ENCODE data around the gene TMEM178B. TPM values are rescaled to one million over a fixed set of nuclear protein-coding genes. Genes with fewer than 3 reads are reported as not detected.

TMEM178B gene
- total and polyA plus RNA-seq, 8 donors = 0.42 to 3.0 (median 2.1) TPM

- Histone ChIP-seq H3K9me3 (no peaks in the 10 kb centered on the region), H3K4me3 (no peak overlapping the region), H3K27ac (no peak overlapping the region), H3K36me3 (no peaks in the 10 kb centered on the region), H3K4me1 (no peaks in the 10 kb centered on the region), H3K27me3 (no peaks in the 10 kb centered on the region)
- FAIRE-seq (no peak), DNase-seq (no peak), ATAC-seq (no peak)
- 64 to 92% methylated on average over 2 to 3 of the region's 3 CpGs for WGBS, 2 donors
- intact Hi-C loops (cut with DNase I) = no loop called here
- TF ChIP-seq, protein P1, sequence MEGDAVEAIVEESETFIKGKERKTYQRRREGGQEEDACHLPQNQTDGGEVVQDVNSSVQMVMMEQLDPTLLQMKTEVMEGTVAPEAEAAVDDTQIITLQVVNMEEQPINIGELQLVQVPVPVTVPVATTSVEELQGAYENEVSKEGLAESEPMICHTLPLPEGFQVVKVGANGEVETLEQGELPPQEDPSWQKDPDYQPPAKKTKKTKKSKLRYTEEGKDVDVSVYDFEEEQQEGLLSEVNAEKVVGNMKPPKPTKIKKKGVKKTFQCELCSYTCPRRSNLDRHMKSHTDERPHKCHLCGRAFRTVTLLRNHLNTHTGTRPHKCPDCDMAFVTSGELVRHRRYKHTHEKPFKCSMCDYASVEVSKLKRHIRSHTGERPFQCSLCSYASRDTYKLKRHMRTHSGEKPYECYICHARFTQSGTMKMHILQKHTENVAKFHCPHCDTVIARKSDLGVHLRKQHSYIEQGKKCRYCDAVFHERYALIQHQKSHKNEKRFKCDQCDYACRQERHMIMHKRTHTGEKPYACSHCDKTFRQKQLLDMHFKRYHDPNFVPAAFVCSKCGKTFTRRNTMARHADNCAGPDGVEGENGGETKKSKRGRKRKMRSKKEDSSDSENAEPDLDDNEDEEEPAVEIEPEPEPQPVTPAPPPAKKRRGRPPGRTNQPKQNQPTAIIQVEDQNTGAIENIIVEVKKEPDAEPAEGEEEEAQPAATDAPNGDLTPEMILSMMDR (IDR thresholded peaks at IDR 0.05) = no peak
These were observed 58.8 kb downstream of the TMEM178B start for GRCh38 chr7:141132671-141133070.

- intact Hi-C loops (cut with DNase I) = no loop called here
- Histone ChIP-seq H3K36me3 (no peaks in the 10 kb centered on the region), H3K27me3 (no peaks in the 10 kb centered on the region), H3K27ac (no peak overlapping the region), H3K4me1 (no peaks in the 10 kb centered on the region), H3K4me3 (no peak overlapping the region), H3K9me3 (no peaks in the 10 kb centered on the region)
- no peak for ATAC-seq
- no peak for DNase-seq
- TF ChIP-seq, protein P1 (IDR thresholded peaks at IDR 0.05) = no peak
- WGBS, 2 donors = 89 to 93% methylated on average over 1 of the region's 1 CpG
- no peak for FAIRE-seq
These were observed 59.8 kb downstream of the TMEM178B start for GRCh38 chr7:141133646-141134045.

DNA sequence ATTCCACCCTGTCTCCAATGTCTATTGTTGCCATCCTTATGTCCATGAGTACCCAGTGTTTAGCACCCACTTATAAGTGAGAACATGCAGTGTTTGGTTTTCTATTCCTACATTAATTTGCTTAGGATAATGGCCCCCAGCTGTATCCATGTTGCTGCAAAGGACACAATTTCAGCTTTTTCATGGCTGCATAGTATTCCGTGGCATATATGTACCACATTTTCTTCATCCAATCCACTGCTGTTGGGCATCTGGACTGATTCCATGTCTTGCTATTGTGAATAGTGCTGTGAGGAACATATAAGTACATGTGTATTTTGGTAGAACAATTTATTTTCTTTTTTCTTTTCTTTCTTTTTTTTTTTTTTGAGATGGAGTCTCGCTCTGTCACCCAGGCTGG, 68.2 kb downstream of the TMEM178B start:
- DNase-seq (no peak), FAIRE-seq (no peak), ATAC-seq (no peak)
- Histone ChIP-seq H3K9me3 (no peaks in the 10 kb centered on the region), H3K27ac (no peak overlapping the region), H3K27me3 (no peaks in the 10 kb centered on the region), H3K36me3 (no peaks in the 10 kb centered on the region), H3K4me1 (no peaks in the 10 kb centered on the region), H3K4me3 (no peak overlapping the region)
- TF ChIP-seq, protein P1 (IDR thresholded peaks at IDR 0.05) = no peak
- WGBS, 2 donors = 79 to 96% methylated on average over 2 of the region's 2 CpGs
- intact Hi-C loops (cut with DNase I) = no loop called here

DNA sequence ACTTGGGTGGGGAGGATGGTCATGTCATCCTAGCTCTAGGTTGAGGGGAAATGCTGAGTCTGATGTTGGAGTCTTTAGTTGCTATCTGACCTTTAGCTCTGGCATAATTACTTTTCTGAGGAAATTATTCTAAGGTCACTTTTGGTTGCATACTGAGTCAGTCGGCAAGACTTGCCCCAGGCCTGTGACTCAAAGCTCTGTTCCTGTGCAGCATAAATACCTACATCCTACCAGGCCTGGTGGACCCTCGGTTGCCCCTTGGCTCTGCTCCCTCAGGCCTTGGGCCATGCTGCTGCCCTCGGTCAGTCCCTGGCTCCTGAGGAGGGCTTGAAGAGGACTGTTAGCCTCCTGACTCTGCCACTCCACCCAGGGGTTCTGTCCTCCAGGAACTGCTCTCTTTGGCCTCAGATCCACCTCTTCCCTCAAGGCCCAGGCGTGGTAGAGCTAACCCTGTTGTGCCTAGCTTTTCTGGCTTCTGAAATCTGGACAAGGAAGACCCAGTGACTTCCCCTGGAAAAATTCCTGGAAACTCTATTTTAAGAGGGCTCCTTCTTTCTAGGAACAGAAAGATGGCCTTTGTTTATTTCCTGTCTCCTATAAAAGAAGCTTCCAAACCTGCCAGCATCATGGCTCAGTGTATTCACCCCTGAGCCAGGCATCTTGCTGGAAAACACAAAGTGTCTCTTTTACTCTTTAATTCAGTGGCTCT, 71.2 kb downstream of the TMEM178B start:
- ATAC-seq (no peak), DNase-seq (no peak), FAIRE-seq (no peak)
- no peak overlapping the region for H3K27ac ChIP-seq
- H3K36me3 ChIP-seq = no peaks in the 10 kb centered on the region
- WGBS, 2 donors = 62 to 66% methylated on average over 4 of the region's 4 CpGs
- no peaks in the 10 kb centered on the region for H3K27me3 ChIP-seq
- H3K4me1 ChIP-seq = no peaks in the 10 kb centered on the region
- intact Hi-C loops (cut with DNase I) = no loop called here
- TF ChIP-seq, protein P1 (IDR thresholded peaks at IDR 0.05) = no peak
- no peaks in the 10 kb centered on the region for H3K9me3 ChIP-seq
- H3K4me3 ChIP-seq = no peak overlapping the region

- H3K4me3 ChIP-seq = no peak overlapping the region
- FAIRE-seq (no peak), ATAC-seq (no peak), DNase-seq (no peak)
- TF ChIP-seq, protein P1 (IDR thresholded peaks at IDR 0.05) = no peak
- no peaks in the 10 kb centered on the region for H3K9me3 ChIP-seq
- intact Hi-C loops (cut with DNase I) = no loop called here
- WGBS, 2 donors = 61 to 67% methylated on average over 3 of the region's 3 CpGs
- no peaks in the 10 kb centered on the region for H3K36me3 ChIP-seq
- H3K27me3 ChIP-seq = no peaks in the 10 kb centered on the region
- no peaks in the 10 kb centered on the region for H3K4me1 ChIP-seq
- no peak overlapping the region for H3K27ac ChIP-seq
These were observed 71.7 kb downstream of the TMEM178B start for GRCh38 chr7:141145630-141145982.
